GM21526 (cell line): ENCODE measurements around the gene TMEM158.

ENCODE experiments used
- ATAC-seq: cut with Tn5 transposase; IDR thresholded peaks from one replicate; pipeline ENCODE4 v1.9.1; 2021; ENCODE audit warnings: moderate library complexity; ENCODE audit not compliant: unreplicated experiment, low FRiP score

The TMEM158 gene

GRCh38 chr3:45226206-45226915, at the start of gene TMEM158:
TSS of gene TMEM158 (minus strand) at chr3:45226287. CDS start at chr3:45226027, 260 bp downstream.
- peak; percentile 55 for ATAC-seq

- ATAC-seq, result no peak
Observed at GRCh38 chr3:45275006-45275704, 49.1 kb upstream of the TMEM158 start.

- ATAC-seq, result no peak
Observed at GRCh38 chr3:45273681-45274515, 47.8 kb upstream of the TMEM158 start.

- ATAC-seq, result no peak
Observed at GRCh38 chr3:45272828-45273470, 46.9 kb upstream of the TMEM158 start.

GRCh38 chr3:45272032-45272810, 46.1 kb upstream of the TMEM158 start:
- ATAC-seq, result no peak

GRCh38 chr3:45269952-45270351, 43.9 kb upstream of the TMEM158 start:
- ATAC-seq, result no peak

- ATAC-seq, result no peak
Observed at GRCh38 chr3:45267097-45267496, 41.0 kb upstream of the TMEM158 start.

- no peak for ATAC-seq
Observed at GRCh38 chr3:45261333-45262110, 35.4 kb upstream of the TMEM158 start.

GRCh38 chr3:45259133-45259532, 33.0 kb upstream of the TMEM158 start:
- no peak for ATAC-seq

GRCh38 chr3:45258317-45258716, 32.2 kb upstream of the TMEM158 start:
- ATAC-seq, result no peak

- no peak for ATAC-seq
Observed at GRCh38 chr3:45253316-45253715, 27.2 kb upstream of the TMEM158 start.

- ATAC-seq, result no peak
Observed at GRCh38 chr3:45252826-45253225, 26.7 kb upstream of the TMEM158 start.

- ATAC-seq, result no peak
Observed at GRCh38 chr3:45249391-45249790, 23.3 kb upstream of the TMEM158 start.

GRCh38 chr3:45246241-45246640, 20.2 kb upstream of the TMEM158 start:
- ATAC-seq, result no peak

- ATAC-seq, result no peak
Observed at GRCh38 chr3:45244356-45244755, 18.3 kb upstream of the TMEM158 start.

- ATAC-seq, result no peak
Observed at GRCh38 chr3:45241206-45241605, 15.1 kb upstream of the TMEM158 start.

GRCh38 chr3:45240292-45240691, 14.2 kb upstream of the TMEM158 start:
- ATAC-seq, result no peak

GRCh38 chr3:45239254-45239653, 13.2 kb upstream of the TMEM158 start:
- ATAC-seq, result no peak

- ATAC-seq, result no peak
Observed at GRCh38 chr3:45236964-45237363, 10.9 kb upstream of the TMEM158 start.
